Upper lobe of right lung (tissue), 1 donor: ENCODE results near the gene DEFB131A. TPM values are rescaled to one million over a fixed set of nuclear protein-coding genes. Genes with fewer than 3 reads are reported as not detected.
A peak's percentile ranks its signal among the peaks of the same experiment; 100 is the strongest.
"Not testable (repeated sequence)": the region's sequence is repeated elsewhere in the genome, so short reads cannot be mapped to it uniquely, and the experiment has no call there.

Experiments
- ATAC-seq: fragments of 200-7000 bp; cut with Tn5 transposase; one replicate; pipeline ENCODE4 v1.9.1; 2020; ENCODE audit warnings: mild to moderate bottlenecking, moderate library complexity
- DNase-seq: peaks from one replicate; pipeline ENCODE4 v3.0.0-alpha.2; 2020
- H3K27ac ChIP-seq: fragments of 200-600 bp; one replicate; pipeline ENCODE4 v1.8.0; 2022
- H3K27me3 ChIP-seq: fragments of 200-600 bp; one replicate; pipeline ENCODE4 v1.8.0; 2022; ENCODE audit warnings: mild to moderate bottlenecking
- H3K36me3 ChIP-seq: fragments of 200-600 bp; one replicate; pipeline ENCODE4 v1.8.0; 2022
- H3K4me1 ChIP-seq: fragments of 200-600 bp; one replicate; pipeline ENCODE4 v1.8.0; 2022
- H3K4me3 ChIP-seq: fragments of 200-600 bp; one replicate; pipeline ENCODE4 v1.8.0; 2022; ENCODE audit warnings: mild to moderate bottlenecking
- H3K9me3 ChIP-seq: fragments of 200-600 bp; one replicate; pipeline ENCODE4 v1.8.0; 2022
- intact Hi-C: fragments of 100-400 bp; cut with DNase I; formaldehyde crosslinking; loops from one replicate; pipeline ENCODE4 v1.11.0; 2022
- total RNA-seq: library from RNA; stranded (reverse); fragmentation: NEBNext Ultra II Directional; extraction: Animal tissue kit (Norgen Biotek cat#: 25700); gene quantifications from one replicate; pipeline ENCODE4 v1.2.1, GENCODE V29; 2021
- TF ChIP-seq, protein P1 (sequence below): fragments of 200-600 bp; IDR thresholded peaks from one replicate; pipeline ENCODE4 v1.8.0; 2022; ENCODE audit warnings: antibody characterized with exemption
- donor health status: DM: no; HTN: yes; CAD: no; lungs with severe emphysema.

Gene DEFB131A
- total RNA-seq, 1 donor from 2014 or later, result not detected

DNA sequence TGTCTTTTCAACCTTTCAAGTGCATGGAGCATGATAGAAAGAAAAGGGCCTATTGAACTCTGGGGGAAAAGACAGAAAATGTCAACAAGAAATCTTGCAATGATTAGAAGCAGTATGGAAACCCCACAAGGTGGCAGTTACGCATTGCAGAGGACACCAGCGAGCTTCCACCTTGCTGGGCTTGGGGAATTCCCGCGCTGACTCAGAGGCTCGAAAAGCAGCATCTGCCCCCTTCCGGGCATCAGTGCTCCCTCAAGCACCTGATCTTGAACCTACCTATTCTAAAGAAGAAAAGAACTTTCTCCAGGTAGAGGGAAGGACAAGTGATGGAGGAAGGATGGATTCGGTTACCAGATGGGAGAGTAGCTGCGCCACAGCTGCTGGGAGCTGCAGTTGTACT is 35.3 kb downstream of the DEFB131A start:
- H3K4me1 ChIP-seq, H3K9me3 ChIP-seq, H3K27ac ChIP-seq, H3K36me3 ChIP-seq, ATAC-seq, H3K4me3 ChIP-seq, DNase-seq, intact Hi-C loops, H3K27me3 ChIP-seq: not testable (repeated sequence)

DNA sequence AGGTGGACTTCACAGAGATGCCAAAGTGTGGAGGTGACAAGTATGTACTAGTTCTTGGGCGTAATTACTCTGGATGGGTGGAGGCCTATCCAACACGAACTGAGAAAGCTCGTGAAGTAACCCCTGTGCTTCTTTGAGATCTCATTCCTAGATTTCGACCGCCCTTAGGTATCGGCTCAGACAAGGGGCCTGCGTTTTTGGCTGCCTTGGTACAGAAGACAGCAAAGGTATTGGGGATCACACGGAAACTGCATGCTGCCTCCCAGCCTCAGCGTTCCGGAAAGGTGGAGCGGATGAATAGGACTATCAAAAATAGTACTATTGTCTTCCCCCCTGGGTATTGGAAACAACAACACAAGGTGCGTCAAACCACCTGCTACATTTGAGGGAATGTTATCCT is 35.9 kb downstream of the DEFB131A start:
- intact Hi-C loops, H3K36me3 ChIP-seq, ATAC-seq, H3K4me1 ChIP-seq, H3K9me3 ChIP-seq, H3K27me3 ChIP-seq, H3K27ac ChIP-seq, H3K4me3 ChIP-seq, DNase-seq: not testable (repeated sequence)

DNA sequence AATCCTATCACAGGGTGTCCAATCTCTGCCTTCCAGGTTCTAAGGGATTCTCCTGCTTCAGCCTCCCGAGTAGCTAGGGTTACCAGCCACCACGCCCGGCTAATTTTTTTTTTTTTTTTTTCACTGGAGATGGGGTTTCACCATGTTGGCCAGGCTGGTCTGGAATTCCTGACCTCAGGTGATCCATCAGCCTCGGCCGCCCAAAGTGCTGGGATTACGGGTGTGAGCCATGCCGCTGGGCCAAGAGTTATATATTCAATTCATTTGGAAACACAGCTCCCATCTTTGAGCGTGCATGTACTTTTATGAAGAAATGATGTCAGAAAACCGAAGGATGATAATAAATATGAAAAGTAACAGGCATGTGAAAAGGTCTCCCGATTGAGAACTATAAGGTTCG is 38.7 kb downstream of the DEFB131A start:
- H3K27me3 ChIP-seq, H3K9me3 ChIP-seq, intact Hi-C loops, DNase-seq, ATAC-seq, H3K4me1 ChIP-seq, H3K27ac ChIP-seq, H3K4me3 ChIP-seq, H3K36me3 ChIP-seq: not testable (repeated sequence)

DNA sequence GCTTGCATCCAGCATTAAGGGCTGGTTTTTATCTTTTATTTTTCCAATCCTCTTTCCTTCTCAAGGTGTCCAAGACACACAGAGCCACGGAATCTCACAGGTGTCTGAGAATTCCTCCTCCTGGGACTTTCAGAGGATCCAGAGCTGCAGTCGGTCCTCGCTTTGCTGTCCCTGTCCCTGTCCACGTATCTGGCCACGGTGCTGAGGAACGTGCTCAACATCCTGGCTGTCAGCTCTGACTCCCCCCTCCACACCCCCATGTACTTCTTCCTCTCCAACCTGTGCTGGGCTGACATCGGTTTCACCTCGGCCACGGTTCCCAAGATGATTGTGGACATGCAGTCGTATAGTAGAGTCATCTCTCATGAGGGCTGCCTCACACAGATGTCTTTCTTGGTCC is 39.5 kb downstream of the DEFB131A start:
- H3K27me3 ChIP-seq, DNase-seq, intact Hi-C loops, H3K36me3 ChIP-seq, H3K27ac ChIP-seq, H3K4me3 ChIP-seq, H3K9me3 ChIP-seq, H3K4me1 ChIP-seq, ATAC-seq: not testable (repeated sequence)

DNA sequence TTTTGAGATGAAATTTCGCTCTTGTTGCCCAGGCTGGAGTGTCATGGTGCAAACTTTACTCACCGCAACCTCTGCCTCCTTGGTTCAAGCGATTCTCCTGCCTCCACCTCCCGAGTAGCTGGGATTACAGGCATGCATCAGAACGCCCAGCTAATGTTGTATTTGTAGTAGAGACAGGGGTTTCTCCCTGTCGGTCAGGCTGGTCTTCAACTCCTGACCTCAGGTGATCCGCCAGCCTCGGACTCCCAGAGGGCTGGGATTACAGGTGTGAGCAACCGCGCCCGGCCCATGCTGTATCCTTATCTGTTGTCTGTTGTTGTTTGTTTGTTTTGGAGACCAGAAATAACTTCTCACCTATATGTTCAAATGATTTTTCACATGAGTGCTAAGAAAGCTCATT is 42.7 kb downstream of the DEFB131A start:
- H3K27me3 ChIP-seq, ATAC-seq, H3K9me3 ChIP-seq, H3K36me3 ChIP-seq, H3K4me3 ChIP-seq, H3K27ac ChIP-seq, DNase-seq, intact Hi-C loops, H3K4me1 ChIP-seq: not testable (repeated sequence)

DNA sequence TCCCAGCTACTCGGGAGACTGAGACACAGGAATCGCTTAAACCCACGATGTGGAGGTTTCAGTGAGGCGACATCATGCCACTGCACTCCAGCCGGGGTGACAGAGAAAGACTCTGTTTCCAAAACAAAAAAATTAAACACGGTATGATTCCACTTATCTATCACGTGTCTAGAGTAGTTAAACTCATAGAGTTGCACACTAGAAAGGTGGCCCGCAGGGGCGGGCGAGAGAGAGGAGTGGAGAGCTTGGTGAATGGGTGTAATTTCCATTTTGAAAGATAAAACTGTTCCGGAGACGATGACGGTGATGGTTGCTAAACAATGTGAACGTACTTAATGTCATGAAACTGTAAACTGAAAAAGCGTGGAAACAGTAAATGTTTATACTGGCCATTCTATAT is 44.6 kb downstream of the DEFB131A start:
- H3K4me1 ChIP-seq, H3K4me3 ChIP-seq, H3K36me3 ChIP-seq, H3K9me3 ChIP-seq, ATAC-seq, H3K27me3 ChIP-seq, intact Hi-C loops, DNase-seq, H3K27ac ChIP-seq: not testable (repeated sequence)

DNA sequence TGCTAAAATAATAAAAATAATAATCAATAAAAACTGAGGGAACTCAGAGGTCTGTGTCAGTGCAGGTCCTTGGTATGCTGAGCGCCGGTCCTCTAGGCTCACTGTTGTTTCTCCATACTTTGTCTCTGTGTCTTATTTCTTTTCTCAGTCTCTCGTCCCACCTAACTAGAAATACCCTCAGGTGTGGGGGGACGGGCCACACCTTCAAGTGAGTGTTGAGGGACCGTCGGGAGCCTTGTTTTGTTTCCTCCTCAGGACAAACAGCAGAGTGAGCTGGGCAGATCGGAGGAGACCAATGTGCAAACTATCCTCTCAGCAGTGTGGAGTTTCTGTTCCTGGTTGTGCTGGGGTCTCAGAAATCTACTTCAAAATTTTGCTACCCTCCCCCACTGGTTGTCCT is 46.3 kb downstream of the DEFB131A start:
- H3K27ac ChIP-seq, intact Hi-C loops, H3K27me3 ChIP-seq, ATAC-seq, H3K4me1 ChIP-seq, DNase-seq, H3K4me3 ChIP-seq, H3K36me3 ChIP-seq, H3K9me3 ChIP-seq: not testable (repeated sequence)

DNA sequence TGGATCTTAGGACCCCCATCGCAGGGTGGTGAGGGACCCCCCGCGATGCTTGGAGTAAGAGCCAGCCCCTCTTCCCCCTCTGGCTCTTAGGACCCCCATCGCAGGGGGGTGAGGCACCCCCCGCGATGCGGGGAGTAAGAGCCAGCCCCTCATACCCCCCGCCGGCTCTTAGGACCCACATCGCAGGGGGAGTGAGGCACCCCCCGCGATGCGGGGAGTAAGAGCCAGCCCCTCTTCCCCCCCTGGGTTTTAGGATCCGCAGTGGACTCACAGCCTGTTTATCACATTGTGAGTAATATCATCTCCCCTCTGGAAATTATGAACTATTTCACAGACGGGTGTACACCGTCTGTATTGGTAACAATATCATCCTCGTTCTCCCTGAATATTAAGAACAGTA is 46.8 kb downstream of the DEFB131A start:
- H3K9me3 ChIP-seq, ATAC-seq, intact Hi-C loops, H3K27ac ChIP-seq, DNase-seq, H3K36me3 ChIP-seq, H3K27me3 ChIP-seq, H3K4me1 ChIP-seq, H3K4me3 ChIP-seq: not testable (repeated sequence)

DNA sequence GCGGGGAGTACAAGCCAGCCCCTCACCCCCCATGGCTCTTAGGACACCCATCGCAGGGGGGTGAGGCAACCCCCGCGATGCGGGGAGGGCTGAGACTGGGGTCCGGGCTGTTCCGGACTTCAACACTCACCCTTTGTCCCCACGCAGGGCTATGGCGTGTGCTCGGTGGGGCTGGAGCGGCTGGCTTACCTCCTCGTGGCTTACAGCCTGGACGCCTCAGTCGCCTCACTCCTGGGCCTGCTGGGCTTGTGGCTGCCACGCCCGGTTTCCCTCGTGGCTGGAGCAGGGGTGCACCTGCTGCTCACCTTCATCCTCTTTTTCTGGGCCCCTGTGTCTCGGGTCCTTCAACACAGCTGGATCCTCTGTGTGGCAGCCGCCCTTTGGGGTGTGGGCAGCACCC is 49.4 kb downstream of the DEFB131A start:
- H3K4me1 ChIP-seq, H3K27ac ChIP-seq, intact Hi-C loops, DNase-seq, H3K9me3 ChIP-seq, ATAC-seq, H3K27me3 ChIP-seq, H3K36me3 ChIP-seq, H3K4me3 ChIP-seq: not testable (repeated sequence)

DNA sequence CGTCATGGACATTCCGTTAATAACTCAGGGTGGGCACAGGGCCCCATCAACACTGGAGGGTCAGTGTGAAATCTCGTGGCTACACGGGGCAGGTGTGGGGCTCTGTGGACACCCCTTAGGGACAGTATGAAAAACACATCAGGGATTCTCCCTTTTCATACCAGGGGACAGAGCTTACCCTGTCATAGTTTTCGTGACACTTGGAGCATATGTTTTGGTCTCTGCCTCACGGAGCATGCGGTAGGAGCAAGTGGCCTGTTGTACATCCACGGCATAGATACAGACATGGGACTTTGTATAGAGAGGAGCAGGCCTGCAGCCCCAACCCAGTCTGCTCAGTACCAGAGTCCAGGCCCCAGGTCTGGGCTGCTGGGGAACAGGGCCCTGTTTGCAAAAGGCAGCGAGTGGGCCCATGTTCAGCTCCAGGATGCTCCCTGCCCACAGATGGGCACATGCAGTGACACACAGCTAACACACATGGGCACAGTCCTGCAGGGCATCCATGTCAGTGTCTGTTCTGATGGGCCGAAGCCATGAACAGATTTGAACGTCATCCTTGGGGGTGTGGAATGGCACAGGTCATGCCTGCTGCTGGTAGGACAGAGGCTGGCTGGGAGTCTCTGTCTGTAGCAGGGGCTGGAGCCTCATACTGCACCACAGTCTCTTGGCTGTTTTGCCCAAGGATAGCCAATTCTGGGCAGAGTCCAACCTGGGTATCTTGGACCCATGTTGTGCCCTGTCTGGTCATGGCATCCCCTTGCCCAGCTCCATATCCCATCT is 50.2 kb downstream of the DEFB131A start:
- H3K9me3 ChIP-seq, H3K36me3 ChIP-seq, H3K4me3 ChIP-seq, H3K27me3 ChIP-seq, intact Hi-C loops, H3K4me1 ChIP-seq, ATAC-seq, DNase-seq, H3K27ac ChIP-seq: not testable (repeated sequence)

DNA sequence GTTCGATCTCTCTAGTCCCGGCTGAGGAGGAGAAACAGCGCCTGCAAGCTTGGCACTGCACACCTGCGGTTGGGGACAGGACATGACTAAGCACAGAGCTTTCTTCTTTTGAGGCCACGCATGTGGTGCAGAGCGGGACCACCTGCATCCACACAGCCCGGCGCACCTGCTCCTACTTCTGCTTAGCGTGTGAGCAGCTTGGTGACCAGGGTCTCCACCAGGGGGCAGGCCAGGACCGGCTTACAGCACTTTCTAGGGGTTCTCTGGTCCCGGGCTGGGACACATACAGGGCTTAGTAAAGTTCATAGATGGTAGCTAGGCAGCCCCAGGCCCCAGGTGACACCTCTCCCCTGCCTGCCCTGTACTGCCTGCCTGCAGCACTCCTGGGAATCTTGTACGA is 51.2 kb downstream of the DEFB131A start:
- H3K4me3 ChIP-seq, H3K36me3 ChIP-seq, intact Hi-C loops, H3K27me3 ChIP-seq, ATAC-seq, H3K9me3 ChIP-seq, H3K27ac ChIP-seq, H3K4me1 ChIP-seq: not testable (repeated sequence)
- DNase-seq, result peak; percentile 89
- TF ChIP-seq, protein P1, sequence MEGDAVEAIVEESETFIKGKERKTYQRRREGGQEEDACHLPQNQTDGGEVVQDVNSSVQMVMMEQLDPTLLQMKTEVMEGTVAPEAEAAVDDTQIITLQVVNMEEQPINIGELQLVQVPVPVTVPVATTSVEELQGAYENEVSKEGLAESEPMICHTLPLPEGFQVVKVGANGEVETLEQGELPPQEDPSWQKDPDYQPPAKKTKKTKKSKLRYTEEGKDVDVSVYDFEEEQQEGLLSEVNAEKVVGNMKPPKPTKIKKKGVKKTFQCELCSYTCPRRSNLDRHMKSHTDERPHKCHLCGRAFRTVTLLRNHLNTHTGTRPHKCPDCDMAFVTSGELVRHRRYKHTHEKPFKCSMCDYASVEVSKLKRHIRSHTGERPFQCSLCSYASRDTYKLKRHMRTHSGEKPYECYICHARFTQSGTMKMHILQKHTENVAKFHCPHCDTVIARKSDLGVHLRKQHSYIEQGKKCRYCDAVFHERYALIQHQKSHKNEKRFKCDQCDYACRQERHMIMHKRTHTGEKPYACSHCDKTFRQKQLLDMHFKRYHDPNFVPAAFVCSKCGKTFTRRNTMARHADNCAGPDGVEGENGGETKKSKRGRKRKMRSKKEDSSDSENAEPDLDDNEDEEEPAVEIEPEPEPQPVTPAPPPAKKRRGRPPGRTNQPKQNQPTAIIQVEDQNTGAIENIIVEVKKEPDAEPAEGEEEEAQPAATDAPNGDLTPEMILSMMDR, result peak; percentile 45

DNA sequence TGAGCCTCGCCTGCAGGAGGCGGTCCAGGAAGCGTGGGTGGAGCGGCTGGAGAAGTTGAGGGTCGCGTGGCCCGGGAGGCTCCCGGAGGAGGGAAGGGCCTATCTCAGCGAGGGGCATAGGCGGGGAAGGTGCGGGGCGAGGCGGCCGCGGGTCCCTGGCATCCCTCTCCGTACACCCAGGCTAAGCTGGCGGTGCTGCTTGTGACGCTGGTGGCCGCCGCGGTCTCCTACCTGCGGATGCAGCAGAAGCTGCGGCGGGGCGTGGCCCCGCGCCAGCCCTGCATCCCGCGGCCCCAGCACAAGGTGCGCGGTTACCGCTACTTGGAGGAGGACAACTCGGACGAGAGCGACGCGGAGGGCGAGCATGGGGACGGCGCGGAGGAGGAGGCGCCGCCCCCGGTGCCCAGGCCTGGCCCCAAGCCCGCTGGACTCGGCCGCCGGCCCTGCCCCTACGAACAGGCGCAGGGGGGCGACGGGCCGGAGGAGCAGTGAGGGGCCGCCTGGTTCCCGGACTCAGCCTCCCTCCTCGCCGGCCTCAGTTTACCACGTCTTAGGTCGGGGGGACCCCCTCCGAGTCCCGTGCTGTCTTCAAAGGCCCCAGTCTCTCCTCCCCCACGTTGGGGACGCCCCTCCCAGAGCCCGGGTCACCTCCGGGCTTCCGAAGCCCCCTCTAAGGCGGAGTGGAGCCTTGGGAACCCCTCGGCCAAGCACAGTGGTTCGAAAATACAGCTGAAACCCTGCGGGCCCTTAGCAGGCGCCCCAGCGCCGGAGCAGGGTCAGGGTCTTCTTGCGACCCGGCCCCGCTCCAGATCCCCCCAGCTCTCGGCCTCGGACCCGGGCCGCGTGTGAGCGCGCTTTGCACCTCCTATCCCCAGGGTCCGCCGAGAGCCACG is 53.6 kb downstream of the DEFB131A start:
- H3K27me3 ChIP-seq, DNase-seq, ATAC-seq, H3K4me1 ChIP-seq, H3K27ac ChIP-seq, H3K9me3 ChIP-seq, H3K4me3 ChIP-seq, intact Hi-C loops, H3K36me3 ChIP-seq: not testable (repeated sequence)

DNA sequence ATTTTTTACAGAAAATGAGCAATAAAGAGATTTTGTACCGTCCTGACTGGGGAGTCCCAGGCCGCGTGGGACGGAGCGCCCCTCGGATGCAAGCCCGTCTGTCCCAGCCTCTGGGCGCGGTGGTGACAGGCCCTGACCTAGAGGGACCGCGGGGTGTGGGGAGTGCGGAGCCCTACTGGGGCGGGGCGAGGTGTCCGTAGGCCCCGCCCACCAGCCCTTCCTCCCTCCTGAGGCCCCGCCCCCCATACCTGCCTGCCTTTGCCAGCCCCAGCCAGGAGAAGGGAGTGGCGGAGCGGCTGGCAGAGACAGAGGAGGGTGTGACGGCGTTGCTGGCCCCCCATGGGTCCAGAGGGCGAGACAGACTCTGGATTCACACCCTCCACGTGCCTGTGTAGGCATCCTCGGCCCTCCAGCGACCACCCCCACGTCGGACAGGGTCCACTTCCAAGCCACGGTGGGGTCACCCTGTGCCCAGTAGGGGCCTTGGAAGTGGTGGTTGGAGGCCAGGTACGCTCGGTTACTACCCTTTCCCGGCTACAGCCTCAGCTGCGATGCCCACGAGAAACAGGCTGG is 54.3 kb downstream of the DEFB131A start:
- ATAC-seq, H3K4me3 ChIP-seq, H3K9me3 ChIP-seq, DNase-seq, H3K4me1 ChIP-seq, H3K36me3 ChIP-seq, H3K27me3 ChIP-seq, intact Hi-C loops, H3K27ac ChIP-seq: not testable (repeated sequence)
